Measurements from ENCODE around the gene HTRA3.
"Not testable (repeated sequence)": the region's sequence is repeated elsewhere in the genome, so short reads cannot be mapped to it uniquely, and the experiment has no call there.

HTRA3 gene

DNA sequence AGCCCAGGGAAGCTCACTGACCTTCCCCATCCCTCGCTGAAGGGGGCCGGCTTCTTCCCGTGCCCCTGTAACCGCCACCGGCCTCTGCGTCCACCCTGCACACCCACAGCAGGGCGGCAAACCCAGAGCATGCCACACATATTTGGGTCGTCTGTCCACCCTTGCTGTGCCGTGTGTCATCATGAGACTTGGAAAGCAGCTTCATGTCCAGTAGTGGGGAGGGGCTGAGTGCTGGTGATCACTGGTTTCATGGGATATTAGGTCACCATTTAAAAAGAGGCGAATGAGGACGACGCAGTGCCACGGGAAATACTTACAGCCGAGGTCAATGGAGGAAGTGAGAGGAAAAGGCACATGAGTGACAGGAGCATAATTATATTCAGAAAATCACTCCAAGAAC lies 74.8 kb downstream of the HTRA3 start:
- no peak for DNase-seq (ENCODE audit: low read depth)

GRCh38 chr4:8345053-8345945 lies 75.7 kb downstream of the HTRA3 start:
- no peak for DNase-seq (ENCODE audit: low read depth)

DNA sequence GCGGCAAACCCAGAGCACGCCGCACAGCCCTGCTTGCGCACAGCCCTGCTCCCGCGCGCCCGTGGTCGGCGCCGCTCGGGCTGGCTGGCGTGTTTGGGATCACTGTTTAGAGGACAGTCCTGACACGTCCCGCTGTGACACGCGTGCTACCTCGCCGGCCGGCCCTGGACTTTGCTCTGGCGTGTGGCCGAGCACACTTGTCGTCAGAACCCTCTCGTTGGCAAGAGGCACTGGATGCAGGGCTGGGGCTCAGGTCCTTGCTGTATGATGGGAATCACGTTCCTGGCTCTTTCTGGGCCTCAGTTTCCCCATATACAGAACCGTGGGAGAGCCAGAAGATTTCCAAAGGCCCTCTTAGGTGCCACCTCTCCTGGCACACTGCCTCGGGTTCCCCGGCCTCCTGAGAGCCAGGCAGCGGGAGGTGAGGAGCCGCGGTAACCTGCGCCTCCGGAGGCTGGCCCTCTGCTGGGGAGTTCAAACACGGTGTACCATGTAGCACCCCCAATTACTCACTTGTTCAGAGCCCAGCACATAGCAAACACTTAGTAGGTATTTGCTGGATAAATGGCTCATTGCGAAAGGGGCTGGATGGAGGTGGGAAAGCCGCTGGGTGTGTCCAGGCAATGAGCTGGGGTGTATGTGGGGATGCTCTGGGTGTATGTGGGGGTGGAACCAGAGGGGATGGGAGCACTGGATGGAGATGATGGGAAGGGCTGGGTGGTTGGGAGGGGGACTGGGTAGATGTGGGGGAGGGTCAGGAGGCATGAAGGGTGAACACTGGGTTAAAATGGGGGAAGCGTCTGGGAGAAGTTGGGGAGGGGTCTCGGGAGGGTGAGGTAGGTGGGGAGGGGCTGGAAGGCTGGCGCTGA lies 76.6 kb downstream of the HTRA3 start:
- no peak for DNase-seq (ENCODE audit: low read depth)

DNA sequence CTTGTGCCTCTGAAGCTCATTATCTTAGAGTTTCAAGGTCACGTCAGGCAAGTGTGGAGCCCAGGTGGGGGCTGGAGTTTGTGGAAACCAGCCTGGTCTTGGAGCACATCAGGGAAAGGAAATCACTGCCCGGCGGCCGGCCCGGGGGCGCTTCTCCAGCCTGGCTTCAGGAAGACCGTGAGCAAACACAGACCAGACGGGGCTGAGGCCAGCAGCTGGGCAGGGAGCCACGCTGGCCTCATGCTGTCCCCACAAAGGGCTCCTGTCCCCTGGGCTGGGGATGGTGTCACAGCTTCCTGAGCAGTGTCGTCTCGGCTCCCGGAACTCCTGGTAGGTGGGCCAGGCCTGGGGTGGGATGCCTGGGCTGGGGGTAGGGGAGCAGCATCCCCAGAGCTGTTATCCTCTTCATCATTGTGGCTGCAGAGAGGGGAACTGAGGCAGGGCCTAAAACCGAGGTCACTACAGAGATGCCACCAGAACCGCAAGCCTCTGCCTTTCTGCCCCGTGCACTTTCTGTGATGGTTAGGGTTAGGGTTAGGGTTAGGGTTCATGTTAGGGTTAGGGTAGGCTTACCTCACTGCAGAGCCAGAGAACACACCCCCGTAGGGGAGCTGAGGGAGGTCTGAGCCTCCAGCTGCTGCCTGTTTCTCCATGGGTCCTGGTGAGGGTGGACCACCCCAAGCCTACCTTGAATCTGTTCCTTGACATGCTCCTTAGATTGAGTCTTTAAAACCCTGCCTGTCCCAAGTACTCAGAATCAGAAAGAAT lies 77.5 kb downstream of the HTRA3 start:
- no peak for DNase-seq (ENCODE audit: low read depth)

DNA sequence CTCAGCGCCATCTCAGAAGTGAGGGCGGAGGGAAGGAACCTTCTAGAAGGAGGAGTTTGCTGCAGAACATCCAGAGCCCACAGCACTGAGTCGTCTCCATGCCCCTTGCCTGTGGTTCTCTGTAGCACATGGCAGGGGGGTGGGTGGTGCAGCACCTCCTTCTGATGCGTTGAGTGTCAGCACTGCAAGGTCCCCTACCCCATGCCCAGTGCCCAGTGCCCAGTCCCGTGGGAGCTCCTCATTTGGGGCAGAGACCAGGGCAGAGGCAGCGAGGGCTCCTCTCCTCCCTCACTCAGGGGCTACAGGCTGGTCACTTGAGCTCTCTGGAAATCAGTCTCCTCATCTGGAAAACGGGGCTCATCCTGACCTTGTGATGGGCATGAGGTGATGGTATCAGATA lies 78.1 kb downstream of the HTRA3 start:
- DNase-seq (ENCODE audit: low read depth), result no peak

DNA sequence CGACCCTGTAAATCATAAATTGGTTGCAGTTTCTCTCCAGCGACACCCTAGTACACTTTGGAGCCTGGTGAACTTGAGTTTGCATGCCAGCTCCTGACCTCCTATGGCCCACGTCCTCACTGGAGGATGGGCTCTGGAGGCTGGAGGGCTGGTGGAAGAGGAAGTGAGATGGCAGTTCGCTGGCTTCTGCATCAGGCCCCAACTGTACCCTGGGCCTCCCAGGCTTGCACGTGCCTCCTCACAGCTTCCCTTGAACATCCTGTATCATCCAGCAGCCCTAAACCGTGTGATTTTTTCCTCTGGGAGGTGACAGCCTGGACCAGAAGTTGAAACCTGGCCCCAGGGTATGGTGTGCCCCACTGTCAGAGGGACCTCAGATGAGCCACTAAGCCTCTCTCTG lies 78.5 kb downstream of the HTRA3 start:
- no peak for DNase-seq (ENCODE audit: low read depth)

DNA sequence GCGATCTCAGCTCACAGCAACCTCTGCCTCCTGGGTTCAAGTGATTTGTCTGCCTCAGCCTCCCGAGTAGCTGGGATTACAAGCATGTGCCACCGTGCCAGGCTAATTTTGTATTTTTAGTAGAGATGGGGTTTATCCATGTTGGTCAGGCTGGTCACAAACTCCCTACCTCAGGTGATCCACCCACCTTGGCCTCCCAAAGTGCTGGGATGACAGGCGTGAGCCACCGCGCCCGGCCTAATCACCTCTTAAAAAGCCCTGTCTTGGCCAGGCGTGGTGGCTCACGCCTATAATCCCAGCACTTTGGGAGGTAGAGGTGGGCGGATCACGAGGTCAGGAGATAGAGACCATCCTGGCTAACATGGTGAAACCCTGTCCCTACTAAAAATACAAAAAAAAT lies 79.7 kb downstream of the HTRA3 start:
- DNase-seq (ENCODE audit: low read depth), result not testable (repeated sequence)

GRCh38 chr4:8349664-8350236 lies 80.2 kb downstream of the HTRA3 start:
- DNase-seq (ENCODE audit: low read depth), result no peak

DNA sequence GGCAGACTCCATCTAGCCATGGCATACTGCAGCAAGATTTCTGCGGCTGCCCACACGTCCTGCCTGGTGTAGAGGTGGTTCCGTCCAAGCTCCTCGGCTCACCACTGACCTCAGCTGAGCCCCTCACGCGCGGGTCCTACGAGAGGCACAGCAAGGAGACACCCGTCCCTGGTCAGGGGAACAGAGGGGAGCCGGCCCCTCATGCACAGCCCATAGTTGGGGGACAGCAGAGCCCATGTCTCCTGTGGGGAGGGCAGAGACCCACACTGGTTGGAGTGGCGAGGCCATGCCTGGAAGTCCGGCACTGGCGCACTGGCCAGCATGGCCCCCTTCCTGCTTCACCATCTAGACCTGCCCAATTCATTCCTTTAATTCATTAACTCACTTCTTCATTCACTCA lies 80.8 kb downstream of the HTRA3 start:
- no peak for DNase-seq (ENCODE audit: low read depth)

DNA sequence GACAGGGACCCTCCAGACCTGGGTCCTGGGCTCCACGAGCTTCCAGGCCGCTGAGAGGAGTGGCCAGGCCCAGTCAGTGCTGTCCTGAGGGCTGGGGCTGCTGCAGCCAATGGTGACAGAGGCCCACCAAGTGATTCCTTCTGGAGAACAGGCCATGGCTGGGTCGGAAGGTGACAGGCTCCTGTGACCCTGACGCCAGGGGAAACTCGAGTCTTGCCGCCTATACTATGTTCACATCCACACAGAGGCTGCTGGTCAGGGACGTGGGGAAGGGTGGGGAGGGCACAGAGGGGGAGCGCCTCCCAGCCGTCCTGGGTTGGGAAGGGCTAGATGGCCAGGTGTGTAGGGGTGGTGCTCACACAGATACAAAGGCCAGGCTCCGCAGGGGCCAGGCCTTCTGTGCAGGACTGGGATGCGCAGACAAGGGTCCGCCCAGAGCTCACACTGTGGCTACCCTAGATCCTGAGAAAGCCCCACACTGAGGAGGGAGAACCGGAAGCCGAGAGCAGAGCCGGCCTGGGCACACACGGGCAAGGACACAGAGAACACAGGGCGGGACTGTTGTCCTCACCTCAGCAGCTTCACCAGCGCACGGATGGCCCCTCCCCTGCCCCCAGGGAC lies 81.4 kb downstream of the HTRA3 start:
- no peak for DNase-seq (ENCODE audit: low read depth)

DNA sequence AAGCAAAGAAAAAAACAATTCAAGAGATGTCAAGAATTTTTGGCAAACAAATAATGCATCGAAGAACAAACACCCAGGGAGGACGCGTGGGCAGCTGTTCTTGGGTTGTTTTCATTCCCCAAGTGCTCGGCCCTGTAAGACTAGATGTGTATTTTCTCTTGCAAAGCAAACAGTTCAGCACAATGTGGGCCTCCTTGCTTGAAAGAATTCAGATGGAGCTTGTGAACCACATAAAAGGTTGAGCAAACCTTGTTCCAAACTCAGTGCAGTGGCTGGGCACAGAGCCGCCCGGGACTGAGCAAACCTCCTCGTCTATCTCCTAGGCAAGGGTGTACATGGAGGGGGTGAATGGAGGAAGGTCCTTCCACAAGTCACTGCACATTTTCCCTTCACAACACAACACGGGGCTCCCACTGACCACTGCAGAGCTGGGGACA lies 82.4 kb downstream of the HTRA3 start:
- peak; percentile 30 for DNase-seq (ENCODE audit: low read depth)

DNA sequence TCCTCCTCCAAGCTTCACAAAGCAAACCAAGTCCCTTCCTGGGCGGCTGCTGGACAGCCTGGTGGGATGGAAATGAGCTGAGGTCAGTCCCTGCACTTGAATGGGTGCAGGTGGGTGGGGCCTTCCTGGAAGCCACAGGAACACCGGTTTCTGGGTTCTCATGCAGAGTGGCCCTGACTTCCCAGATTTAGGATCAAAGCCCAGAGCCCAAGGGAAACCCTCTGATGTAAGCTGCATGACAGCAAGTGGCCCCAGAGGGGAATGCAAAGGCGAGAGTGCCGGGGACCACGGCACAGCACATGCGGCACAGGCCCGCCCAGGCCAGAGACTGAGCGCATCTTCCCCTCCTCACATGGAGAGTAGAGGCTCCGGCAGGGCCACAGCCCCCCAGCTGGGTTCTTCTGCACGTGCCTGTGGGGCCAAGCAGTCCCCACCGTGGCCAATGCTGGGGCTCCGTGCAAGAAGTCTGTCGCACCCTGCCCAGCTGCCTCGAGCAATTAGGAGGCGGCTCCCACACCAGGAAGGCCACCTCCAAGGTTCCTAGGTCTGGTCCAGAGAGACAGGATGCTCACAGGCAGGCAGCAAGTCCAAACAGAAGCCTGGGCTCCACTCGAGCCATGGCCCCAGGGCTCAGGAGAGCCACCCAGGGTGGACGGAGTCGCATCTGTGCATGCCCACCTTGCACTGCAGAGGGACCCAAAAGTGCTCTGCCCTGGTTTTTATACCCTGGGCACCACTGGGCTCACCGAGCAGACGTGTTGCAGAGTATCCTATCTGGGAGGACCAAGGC lies 83.0 kb downstream of the HTRA3 start:
- DNase-seq (ENCODE audit: low read depth), result no peak

DNA sequence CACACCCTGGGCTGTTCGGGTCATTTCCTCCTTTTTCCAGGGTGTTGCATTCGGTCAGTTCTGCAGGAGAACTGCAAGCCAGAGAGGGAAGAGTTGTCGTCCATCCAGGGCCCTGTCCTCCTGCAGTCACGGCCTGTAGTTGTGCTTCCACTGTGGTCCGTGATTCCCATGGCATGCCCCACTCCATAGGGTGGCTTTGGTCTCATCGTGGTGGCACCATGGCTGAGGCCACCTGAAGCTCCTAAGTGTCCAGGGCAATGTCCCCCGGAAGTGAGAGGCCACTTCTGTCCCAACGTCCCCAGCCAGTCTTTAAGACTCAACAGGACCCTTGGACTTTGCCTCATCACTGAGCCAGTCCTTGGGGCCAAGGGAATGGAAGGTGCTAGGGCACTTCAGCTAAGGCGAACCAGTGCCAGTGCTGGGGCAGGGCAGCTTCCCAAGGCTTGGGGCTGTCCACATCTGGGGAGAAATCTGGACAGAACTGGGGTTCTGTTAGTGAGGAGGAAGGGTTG lies 83.7 kb downstream of the HTRA3 start:
- DNase-seq (ENCODE audit: low read depth), result no peak

DNA sequence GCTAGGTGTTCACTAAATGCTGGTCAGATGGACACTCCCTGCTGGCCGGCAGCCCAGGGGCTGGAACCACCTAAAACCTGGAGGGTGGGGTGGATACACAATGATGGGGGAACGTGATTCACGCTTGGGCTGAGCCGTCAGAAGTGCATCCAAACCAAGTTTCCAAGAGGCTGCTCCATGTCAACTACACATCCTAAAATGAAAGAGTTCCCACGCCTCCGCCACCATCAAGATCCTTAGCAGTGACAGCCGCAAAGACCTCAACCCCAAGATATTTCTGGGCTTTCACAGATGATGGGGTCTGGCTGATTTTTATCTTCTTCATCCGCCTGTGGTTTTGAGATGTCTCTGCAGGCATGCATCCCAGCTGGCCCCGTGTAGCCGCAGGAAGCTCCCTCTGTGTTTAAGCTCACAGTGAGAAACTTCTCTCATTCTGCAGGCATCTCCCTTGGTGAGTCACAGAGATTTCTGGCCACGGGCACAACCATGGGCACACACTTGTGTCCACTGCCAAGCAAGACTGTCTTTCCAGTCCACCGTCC lies 84.4 kb downstream of the HTRA3 start:
- peak; percentile 72 for DNase-seq (ENCODE audit: low read depth)

DNA sequence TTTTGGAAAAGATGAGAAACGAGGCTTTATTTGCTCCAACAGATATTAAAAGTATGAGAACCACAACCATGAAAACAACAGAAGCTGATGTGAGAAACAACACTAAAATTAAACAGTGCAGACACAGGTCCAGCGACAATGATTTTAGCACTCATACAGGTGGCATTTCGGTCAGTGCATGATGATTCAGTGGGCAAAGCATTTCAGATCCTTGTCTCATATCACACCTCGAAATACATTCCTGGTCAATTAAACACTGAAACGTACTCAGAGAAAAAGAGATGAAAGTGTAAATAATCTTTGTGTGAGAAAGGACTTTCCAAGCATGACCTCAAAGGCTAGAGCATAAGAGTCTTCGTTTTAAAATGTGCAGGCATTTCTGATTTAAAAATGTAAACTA lies 85.8 kb downstream of the HTRA3 start:
- DNase-seq (ENCODE audit: low read depth), result peak; percentile 11

DNA sequence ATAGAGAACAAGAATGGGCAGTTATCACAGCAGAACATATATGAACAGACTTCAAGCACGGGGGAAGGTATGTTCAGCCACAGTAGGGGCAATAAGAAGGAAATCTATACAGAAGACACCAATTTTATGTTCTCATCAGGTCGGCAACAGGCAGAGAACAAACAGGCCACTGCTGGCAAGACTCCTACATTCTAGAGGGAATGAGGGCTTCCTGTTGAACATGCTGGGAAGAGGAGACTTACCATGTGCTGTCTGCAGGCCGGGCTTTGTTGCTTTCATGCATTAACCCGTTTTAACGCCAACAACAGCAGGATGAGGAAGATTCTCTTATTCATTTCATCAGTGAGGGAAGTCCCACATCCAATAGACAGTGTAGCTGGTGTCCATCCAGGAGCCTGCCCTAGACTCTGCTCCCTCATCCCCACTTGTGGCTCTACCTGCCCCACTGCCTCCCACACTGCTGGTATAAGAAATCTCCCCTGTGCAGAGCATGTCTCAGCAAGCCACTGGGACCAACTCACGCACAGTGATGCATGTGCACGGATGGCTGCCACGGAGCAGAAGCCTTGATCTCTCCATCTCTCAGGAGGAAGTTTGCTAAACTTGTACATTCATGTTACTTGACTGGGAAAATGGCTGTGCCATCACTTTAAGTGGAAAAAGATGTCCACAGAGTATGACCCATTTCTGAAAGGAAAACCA lies 86.5 kb downstream of the HTRA3 start:
- peak; percentile 21 for DNase-seq (ENCODE audit: low read depth)

All from amniotic epithelial cell (primary cell).